GM18909 (cell line): ENCODE results near the gene RAB32.
"Not testable (repeated sequence)": the region's sequence is repeated elsewhere in the genome, so short reads cannot be mapped to it uniquely, and the experiment has no call there.

ENCODE experiments used
- ATAC-seq: cut with Tn5 transposase; IDR thresholded peaks from one replicate; pipeline ENCODE4 v1.9.1; 2021; ENCODE audit warnings: mild to moderate bottlenecking; ENCODE audit not compliant: unreplicated experiment, poor library complexity

The RAB32 gene

GRCh38 chr6:146543211-146543939 is at the start of gene RAB32:
Gene RAB32, plus strand, starts transcription at chr6:146543833. Its CDS starts 39 bp downstream, at chr6:146543872.
- peak; percentile 87 for ATAC-seq

DNA sequence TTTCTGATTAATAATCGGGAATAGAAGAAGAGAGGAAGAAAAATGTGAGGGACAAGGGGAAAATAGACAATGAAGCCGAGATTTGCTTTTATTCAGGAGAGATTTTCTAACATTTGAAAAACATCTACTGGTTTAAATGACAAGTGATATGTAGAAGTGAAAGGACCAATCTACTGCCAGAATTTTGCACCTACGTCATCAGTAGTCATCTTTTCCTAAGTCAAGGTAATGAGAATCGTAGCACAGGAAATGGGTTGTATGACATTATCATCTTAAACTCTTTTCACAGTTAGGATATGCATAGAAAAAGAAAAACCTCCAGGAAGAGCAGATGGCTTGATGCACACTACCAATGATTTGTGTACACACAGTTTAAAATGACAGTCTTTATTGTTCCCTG is 45.3 kb upstream of the RAB32 start:
- no peak for ATAC-seq

DNA sequence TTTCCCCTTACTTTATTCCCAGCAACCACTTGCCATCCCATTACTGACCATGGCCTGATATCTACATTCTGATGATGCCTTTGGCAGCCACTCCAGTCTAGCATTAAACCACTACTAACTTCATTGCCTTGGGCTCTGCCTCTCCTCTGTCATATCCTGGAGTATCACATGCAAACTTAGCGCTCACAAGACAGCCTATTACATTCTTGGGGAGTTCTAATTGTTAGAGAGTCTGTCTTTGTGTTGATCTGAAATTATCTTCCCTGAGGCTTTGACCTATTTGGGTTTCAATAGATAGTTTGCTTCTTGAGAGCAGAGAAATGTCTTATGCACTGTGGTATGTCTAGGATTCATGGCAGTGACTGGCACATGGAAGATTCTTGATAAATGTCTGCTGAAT is 40.5 kb upstream of the RAB32 start:
- no peak for ATAC-seq

DNA sequence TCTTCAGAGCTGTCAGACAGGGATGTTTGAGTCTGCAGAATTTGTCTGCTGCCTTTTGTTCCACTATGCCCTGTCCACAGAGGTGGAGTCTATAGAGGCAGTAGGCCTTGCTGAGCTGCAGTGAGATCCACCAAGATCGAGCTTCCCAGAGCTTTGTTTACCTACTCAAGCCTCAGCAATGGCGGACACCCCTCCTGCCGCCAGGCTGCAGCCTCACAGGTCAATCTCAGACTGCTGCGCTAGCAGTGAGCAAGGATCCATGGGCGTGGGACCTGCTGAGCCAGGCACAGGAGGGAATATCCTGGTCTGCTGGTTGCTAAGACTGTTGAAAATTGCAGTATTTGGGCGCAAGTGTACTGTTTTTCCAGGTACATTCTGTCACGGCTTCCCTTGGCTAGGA is 28.4 kb upstream of the RAB32 start:
- ATAC-seq, result no peak

GRCh38 chr6:146526192-146526591 is 17.4 kb upstream of the RAB32 start:
- no peak for ATAC-seq

- ATAC-seq, result no peak
Measured at GRCh38 chr6:146532702-146533101, 10.9 kb upstream of the RAB32 start.

DNA sequence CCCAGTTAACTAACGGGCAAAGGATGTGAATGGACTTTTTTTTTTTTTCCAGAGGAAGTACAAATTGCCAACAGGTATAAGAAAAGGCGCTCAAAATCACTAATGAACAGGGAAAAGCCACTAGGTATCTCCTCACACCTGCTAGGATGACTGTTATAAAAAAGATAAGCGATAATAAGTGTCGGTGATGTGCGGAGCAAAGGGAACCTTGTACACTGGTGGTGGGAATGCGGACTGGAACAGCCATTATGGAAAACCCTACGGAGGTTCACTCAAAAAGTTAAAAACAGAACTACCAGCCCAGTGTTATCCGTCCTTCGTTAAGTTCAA is 787 bp upstream of the RAB32 start:
- no peak for ATAC-seq

- peak; percentile 22 for ATAC-seq
Measured at GRCh38 chr6:146543940-146544615, 445 bp downstream of the RAB32 start.

GRCh38 chr6:146544616-146545182 is 1.1 kb downstream of the RAB32 start:
- ATAC-seq, result no peak

- ATAC-seq, result no peak
Measured at GRCh38 chr6:146545581-146545980, 1.9 kb downstream of the RAB32 start.

DNA sequence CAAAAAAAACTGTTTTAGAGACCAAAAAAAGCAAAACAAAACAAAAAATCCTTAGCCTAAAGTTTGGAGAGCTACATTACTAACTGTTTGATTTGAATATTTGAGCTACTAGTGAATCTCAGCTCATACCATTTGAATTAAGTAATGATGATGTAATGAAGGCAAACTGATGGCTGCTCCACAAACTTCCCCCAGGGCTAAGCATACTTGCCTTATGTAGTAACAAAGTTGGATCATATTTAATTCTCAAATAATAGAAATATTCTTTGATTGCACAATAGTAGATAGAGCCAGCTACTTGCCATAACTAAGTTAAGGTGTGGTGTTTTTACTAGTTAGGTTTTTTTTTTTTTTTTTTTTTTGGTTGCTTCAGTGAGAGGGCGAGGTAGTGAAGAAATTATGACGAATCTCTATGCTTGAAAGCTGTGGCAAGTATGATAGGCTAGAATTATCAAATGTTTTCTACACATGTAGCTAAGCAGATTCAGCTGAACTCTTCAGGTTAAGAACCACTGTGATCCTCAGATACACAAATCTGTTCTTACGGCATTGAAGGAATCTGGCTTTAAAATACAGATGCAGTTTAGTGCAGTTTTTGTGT is 2.9 kb downstream of the RAB32 start:
- ATAC-seq, result no peak

GRCh38 chr6:146547889-146548288 is 4.3 kb downstream of the RAB32 start:
- ATAC-seq, result no peak

DNA sequence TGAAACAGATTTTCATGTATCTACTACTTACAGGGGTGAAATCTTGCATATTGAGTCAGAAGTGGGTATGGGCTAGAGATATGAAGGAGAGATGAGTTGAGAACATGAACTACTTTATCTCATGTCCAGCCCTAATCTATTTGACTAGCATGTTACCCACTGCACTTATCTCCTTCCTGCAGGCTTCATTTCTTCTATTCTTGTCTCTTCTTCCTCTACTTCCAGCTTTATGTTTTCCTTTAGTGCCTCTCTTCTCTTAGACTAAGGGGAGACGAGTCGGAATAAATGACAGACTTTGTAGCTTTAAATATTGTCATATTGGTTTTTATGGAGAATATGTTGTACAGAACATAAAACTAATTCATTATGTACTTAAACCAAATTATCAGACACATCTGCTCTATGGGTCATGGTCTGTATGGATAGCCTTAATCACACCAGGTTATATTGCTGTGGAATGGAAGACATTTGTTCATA is 5.3 kb downstream of the RAB32 start:
- ATAC-seq, result no peak

DNA sequence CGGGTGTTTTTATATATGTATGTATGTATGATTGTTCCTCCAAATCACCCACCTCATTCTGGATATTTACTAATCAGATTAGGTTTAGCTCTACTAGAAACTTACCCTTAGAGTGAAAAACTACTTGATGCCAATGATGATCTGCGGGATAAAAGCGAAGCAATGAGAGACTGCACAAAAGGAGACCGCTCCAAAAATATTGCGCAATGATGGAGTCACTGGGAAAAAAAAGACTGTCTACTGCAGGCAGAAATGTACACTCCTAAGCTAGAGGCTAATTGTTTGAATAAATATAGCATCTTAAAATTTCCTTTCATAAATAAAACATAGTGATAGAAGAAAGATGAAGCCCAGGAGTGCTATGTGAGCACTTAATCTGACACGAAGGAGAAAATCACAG is 7.3 kb downstream of the RAB32 start:
- no peak for ATAC-seq

DNA sequence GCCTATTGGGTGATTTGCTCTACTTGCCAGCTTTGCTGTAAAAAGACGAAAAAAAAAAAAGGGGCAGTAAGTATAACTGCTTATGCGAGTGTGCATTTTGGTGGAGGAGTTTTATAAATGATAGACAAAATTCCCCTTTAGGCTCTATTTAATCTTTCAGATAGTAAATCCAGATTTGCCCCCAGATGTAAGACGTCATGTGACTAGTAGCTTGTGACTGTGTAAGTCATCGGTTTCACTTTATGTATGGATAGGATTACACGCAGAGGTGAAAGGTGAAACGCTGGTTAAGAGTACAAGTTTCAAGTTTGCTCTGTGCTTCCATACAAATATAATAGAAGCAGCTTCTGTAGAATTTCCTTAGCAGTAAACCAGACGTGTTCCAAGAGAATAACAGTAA is 7.9 kb downstream of the RAB32 start:
- no peak for ATAC-seq

DNA sequence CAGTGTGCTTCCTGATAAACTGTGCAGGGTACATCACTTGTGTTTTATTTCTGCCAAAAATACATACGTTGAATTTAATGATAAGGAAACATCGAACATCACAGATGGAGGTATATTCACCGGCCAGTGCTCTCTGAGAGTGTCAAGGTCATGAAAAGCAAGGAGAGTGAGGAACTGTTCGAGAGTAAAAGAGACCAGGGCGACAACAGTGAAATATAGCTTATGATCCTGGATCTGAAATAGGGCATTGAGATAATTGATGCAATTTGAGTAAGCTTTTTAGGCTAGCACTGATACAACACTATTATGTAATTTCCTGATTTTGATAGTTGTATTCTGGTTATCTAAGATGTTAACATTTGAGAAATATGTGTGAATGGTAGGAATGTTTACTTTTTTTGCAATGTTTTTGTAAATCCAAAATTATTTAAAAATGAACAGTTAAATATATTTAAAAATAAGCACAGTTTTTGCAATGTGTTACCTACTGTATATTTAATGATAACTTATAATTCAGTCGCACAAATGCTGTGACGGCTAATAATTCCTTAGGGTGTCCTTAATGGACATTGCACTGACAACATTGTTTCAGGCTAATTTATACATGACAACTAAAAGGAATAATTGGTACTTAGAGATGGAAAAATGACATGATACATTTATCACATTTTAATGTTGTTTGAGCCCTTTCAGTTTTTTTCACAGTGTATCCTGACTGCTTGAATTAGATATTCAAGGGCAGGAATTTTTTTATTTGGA is 9.9 kb downstream of the RAB32 start:
- no peak for ATAC-seq

- ATAC-seq, result no peak
Measured at GRCh38 chr6:146560607-146561006, 17.0 kb downstream of the RAB32 start.

DNA sequence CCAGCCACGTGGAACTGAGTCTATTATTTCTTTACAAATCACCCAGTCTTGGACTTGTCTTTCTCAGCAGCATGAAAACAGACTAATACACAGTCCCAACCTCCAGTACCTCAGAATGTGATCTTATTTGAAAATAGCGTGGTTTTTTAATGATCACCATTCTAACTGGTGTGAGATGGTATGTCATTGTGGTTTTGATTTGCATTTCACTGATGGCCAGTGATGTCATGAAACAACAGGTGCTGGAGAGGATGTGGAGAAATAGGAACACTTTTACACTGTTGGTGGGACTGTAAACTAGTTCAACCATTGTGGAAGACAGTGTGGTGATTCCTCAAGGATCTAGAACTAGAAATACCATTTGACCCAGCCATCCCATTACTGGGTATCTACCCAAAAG is 23.0 kb downstream of the RAB32 start:
- not testable (repeated sequence) for ATAC-seq

DNA sequence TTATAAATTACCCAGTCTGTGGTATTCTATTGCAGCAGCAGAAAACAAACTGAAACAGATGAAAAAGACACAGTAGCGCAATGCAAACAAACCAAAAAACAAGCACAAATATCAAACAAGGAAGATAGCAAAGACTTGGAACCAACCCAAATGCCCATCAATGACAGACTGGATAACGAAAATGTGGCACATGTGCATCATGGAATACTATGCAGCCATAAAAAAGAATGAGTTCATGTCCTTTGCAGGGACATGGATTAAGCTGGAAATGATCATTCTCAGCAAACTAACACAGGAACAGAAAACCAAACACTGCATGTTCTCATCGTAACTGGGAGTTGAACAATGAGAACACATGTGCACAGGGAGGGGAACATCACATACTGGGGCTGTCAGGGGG is 25.0 kb downstream of the RAB32 start:
- not testable (repeated sequence) for ATAC-seq

DNA sequence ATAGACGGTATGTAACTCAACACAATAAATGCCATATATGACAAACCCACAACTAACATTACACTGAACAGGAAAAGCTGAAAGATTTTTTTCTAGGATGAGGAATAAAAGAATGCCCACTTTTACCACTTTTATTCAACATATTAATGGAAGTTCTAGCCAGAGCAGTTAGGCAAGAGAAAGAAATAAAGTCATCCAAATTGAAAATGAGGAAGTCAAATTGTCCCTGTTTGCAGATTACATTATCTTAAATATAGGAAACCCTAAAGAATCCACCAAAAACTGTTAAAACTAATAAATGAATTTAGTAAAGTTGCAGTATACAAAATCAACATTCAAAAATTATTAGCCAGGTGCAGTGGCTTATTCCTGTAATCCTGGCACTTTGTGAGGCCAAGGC is 30.6 kb downstream of the RAB32 start:
- no peak for ATAC-seq

- ATAC-seq, result no peak
Measured at GRCh38 chr6:146578054-146578453, 34.4 kb downstream of the RAB32 start.
